H1 (cell line): ENCODE measurements around the gene LY6G6C. TPM values are rescaled to one million over a fixed set of nuclear protein-coding genes. Genes with fewer than 3 reads are reported as not detected.
A peak's percentile ranks its signal among the peaks of the same experiment; 100 is the strongest.

Experiments used
- CTCF ChIA-PET: fragments of 300-600 bp; sonication (Branson Sonifier 250); formaldehyde crosslinking; loops from one replicate; lab custom pipeline; 2021; ENCODE audit not compliant: partially characterized antibody; lab: Charles Lee
- POLR2A ChIA-PET: fragments of 300-600 bp; sonication (Branson Sonifier 250); formaldehyde crosslinking; loops from one replicate; lab custom pipeline; 2021; ENCODE audit warnings: inconsistent platforms; ENCODE audit not compliant: partially characterized antibody; lab: Charles Lee
- DNase-seq, 2 experiments: peaks; one replicate each; pipeline versions ENCODE4 v3.0.0 to v3.0.0-alpha.2; 2010 to 2022; ENCODE audit warnings: low spot score in 2 of 2, low read depth in 1 of 2, mixed read lengths in 1 of 2
- FAIRE-seq: peaks from 2 replicates; lab custom pipeline; 2011; peaks lifted over from hg19 to GRCh38; lab: Jason Lieb, UNC
- H2AFZ ChIP-seq: 2 replicates; pipeline ENCODE4 v1.8.1; 2012; ENCODE audit warnings: low read length, inconsistent platforms
- H2AK5ac ChIP-seq: 2 replicates; pipeline ENCODE4 v1.6.1; 2013; ENCODE audit warnings: low read depth, low read length
- H2BK120ac ChIP-seq: replicated peaks from 2 replicates; pipeline ENCODE3; 2013; ENCODE audit warnings: low read depth, low read length, inconsistent platforms
- H2BK12ac ChIP-seq: 2 replicates; pipeline ENCODE4 v1.6.1; 2013; ENCODE audit warnings: low read depth, low read length
- H2BK15ac ChIP-seq: 2 replicates; pipeline ENCODE4 v1.6.1; 2013; ENCODE audit warnings: low read length
- H2BK20ac ChIP-seq: 2 replicates; pipeline ENCODE4 v1.6.1; 2013; ENCODE audit warnings: low read length
- H2BK5ac ChIP-seq: 2 replicates; pipeline ENCODE4 v1.6.1; 2013; ENCODE audit warnings: low read depth, low read length
- H3K14ac ChIP-seq: 2 replicates; pipeline ENCODE4 v1.6.1; 2013; ENCODE audit warnings: inconsistent platforms; ENCODE audit not compliant: insufficient read length
- H3K18ac ChIP-seq: 2 replicates; pipeline ENCODE4 v1.6.1; 2013; ENCODE audit warnings: low read length; ENCODE audit errors: extremely low read depth
- H3K23ac ChIP-seq: 2 replicates; pipeline ENCODE4 v1.6.1; 2013; ENCODE audit warnings: inconsistent platforms; ENCODE audit not compliant: insufficient read length
- H3K23me2 ChIP-seq: 2 replicates; pipeline ENCODE4 v1.6.1; 2013; ENCODE audit warnings: low read depth, low read length
- H3K27ac ChIP-seq: 2 replicates; pipeline ENCODE4 v1.6.1; 2011; ENCODE audit warnings: low read depth, low read length, inconsistent platforms
- H3K27me3 ChIP-seq, 4 experiments: replicated peaks in 1 of 4; 1 replicate in 1 of 4; 2 replicates in 3 of 4; pipeline versions ENCODE4 v1.6.1 to v1.8.1; 2011 to 2013; ENCODE audit warnings: low read length in 3 of 4, mild to moderate bottlenecking in 3 of 4, inconsistent platforms in 2 of 4, mixed read lengths in 2 of 4, moderate library complexity in 1 of 4; ENCODE audit not compliant: control insufficient read depth in 3 of 4, insufficient read depth in 3 of 4; ENCODE audit errors: extremely low read depth in 1 of 4
- H3K36me3 ChIP-seq, 4 experiments: 2 replicates each; pipeline versions ENCODE4 v1.6.1 to v1.8.1; 2011 to 2013; ENCODE audit warnings: mild to moderate bottlenecking in 4 of 4, low read length in 3 of 4, moderate library complexity in 2 of 4, control low read depth in 1 of 4, inconsistent platforms in 1 of 4; ENCODE audit not compliant: insufficient read depth in 4 of 4, control insufficient read depth in 2 of 4
- H3K4ac ChIP-seq: replicated peaks from 2 replicates; pipeline ENCODE3; 2013; ENCODE audit warnings: low read length, low read depth, mixed read lengths, inconsistent platforms; ENCODE audit not compliant: insufficient read length
- H3K4me1 ChIP-seq, 4 experiments: replicated peaks in 1 of 4; 1 replicate in 1 of 4; 2 replicates in 3 of 4; pipeline versions ENCODE4 v1.6.1 to v1.8.1; 2011 to 2013; ENCODE audit warnings: low read length in 3 of 4, inconsistent platforms in 2 of 4, mixed read lengths in 1 of 4; ENCODE audit not compliant: insufficient read depth in 4 of 4, control insufficient read depth in 3 of 4
- H3K4me2 ChIP-seq, 2 experiments: 2 replicates each; pipeline versions ENCODE4 v1.6.1 to v1.8.1; 2011 to 2013; ENCODE audit warnings: low read depth in 2 of 2, low read length in 2 of 2, control low read depth in 1 of 2, inconsistent platforms in 1 of 2, mild to moderate bottlenecking in 1 of 2; ENCODE audit not compliant: insufficient read depth in 1 of 2
- H3K4me3 ChIP-seq, 4 experiments: fragments of 200-600, 300-600 bp in 1 of 4; sonication (generic), shearing (Covaris generic), sonication (Bioruptor Twin) in 1 of 4; 2 replicates each; pipeline versions ENCODE4 v1.5.1 to v1.8.1; 2011 to 2016; ENCODE audit warnings: low read length in 4 of 4, low read depth in 3 of 4, control low read depth in 2 of 4, inconsistent platforms in 2 of 4, mild to moderate bottlenecking in 2 of 4, mixed read lengths in 1 of 4, moderate library complexity in 1 of 4; ENCODE audit not compliant: insufficient read depth in 2 of 4; ENCODE audit errors: extremely low read depth in 1 of 4
- H3K56ac ChIP-seq: replicated peaks from 2 replicates; pipeline ENCODE3; 2013; ENCODE audit warnings: low read depth, mild to moderate bottlenecking, mixed read lengths, low read length, inconsistent platforms; ENCODE audit not compliant: insufficient read length
- H3K79me1 ChIP-seq: 2 replicates; pipeline ENCODE4 v1.6.1; 2013; ENCODE audit warnings: low read depth, low read length, control low read depth
- H3K79me2 ChIP-seq, 2 experiments: 2 replicates each; pipeline versions ENCODE4 v1.6.1 to v1.8.1; 2012 to 2013; ENCODE audit warnings: low read length in 2 of 2, mild to moderate bottlenecking in 2 of 2, inconsistent platforms in 1 of 2; ENCODE audit not compliant: insufficient read depth in 2 of 2, control insufficient read depth in 1 of 2
- H3K9ac ChIP-seq, 4 experiments: replicated peaks in 1 of 4; 1 replicate in 1 of 4; 2 replicates in 3 of 4; pipeline versions ENCODE4 v1.6.1 to v1.8.1; 2011 to 2013; ENCODE audit warnings: low read depth in 3 of 4, low read length in 3 of 4, control low read depth in 2 of 4, mild to moderate bottlenecking in 2 of 4, moderate library complexity in 2 of 4, inconsistent platforms in 1 of 4; ENCODE audit errors: extremely low read depth in 1 of 4
- H3K9me3 ChIP-seq, 2 experiments: 2 replicates each; pipeline versions ENCODE4 v1.6.1 to v1.8.1; 2012 to 2013; ENCODE audit warnings: mild to moderate bottlenecking in 2 of 2, moderate library complexity in 2 of 2, control low read depth in 1 of 2, inconsistent platforms in 1 of 2, low read depth in 1 of 2, low read length in 1 of 2, mixed read lengths in 1 of 2; ENCODE audit not compliant: insufficient read depth in 2 of 2
- H4K20me1 ChIP-seq, 2 experiments: replicated peaks in 1 of 2; 2 replicates each; pipeline versions ENCODE3 to v1.8.1; 2011 to 2013; ENCODE audit warnings: inconsistent platforms in 2 of 2, low read length in 2 of 2, mild to moderate bottlenecking in 1 of 2; ENCODE audit not compliant: insufficient read depth in 2 of 2, control insufficient read depth in 1 of 2
- H4K5ac ChIP-seq: 2 replicates; pipeline ENCODE4 v1.6.1; 2013; ENCODE audit warnings: low read length, low read depth, mixed read lengths, inconsistent platforms; ENCODE audit not compliant: insufficient read length
- H4K8ac ChIP-seq: 2 replicates; pipeline ENCODE4 v1.8.0; 2013; ENCODE audit warnings: mild to moderate bottlenecking, moderate library complexity, low read length, inconsistent platforms; ENCODE audit not compliant: insufficient read depth; ENCODE audit errors: extremely low read depth
- H4K91ac ChIP-seq: replicated peaks from 2 replicates; pipeline ENCODE3; 2013; ENCODE audit warnings: low read length, mixed read lengths, inconsistent platforms; ENCODE audit not compliant: insufficient read length
- BCL11A ChIP-seq, 2 experiments: IDR thresholded peaks; one replicate each; pipeline ENCODE4 v1.6.1; 2011; ENCODE audit warnings: low read depth in 2 of 2, low read length in 2 of 2, mild to moderate bottlenecking in 2 of 2
- JUN ChIP-seq: IDR thresholded peaks from 2 replicates; pipeline ENCODE4 v1.6.1; 2011; ENCODE audit warnings: low read depth, mild to moderate bottlenecking, improper control_type of control experiment, low read length
- KDM1A ChIP-seq: fragments of 200-600, 300-600 bp; sonication (generic); IDR thresholded peaks from 2 replicates; pipeline ENCODE4 v1.7.1; 2016; ENCODE audit warnings: mild to moderate bottlenecking, low read length, borderline replicate concordance
- WGBS, 2 experiments: shearing (Covaris generic) in 1 of 2; methylation state at CpG; one replicate each; pipeline versions ENCODE4 v1.1.6 to v1.1.7; 2013 to 2015; ENCODE audit warnings: low lambda C conversion rate in 2 of 2, mixed read lengths in 2 of 2, inconsistent platforms in 1 of 2, low coverage in 1 of 2, missing lambda C conversion rate in 1 of 2; ENCODE audit not compliant: insufficient replicate concordance in 2 of 2, insufficient coverage in 1 of 2, insufficient read length in 1 of 2; ENCODE audit errors: extremely low coverage in 1 of 2, missing lambda C conversion rate in 1 of 2; 5-methylcytosine and 5-hydroxymethylcytosine counted together
- polyA plus RNA-seq, 7 experiments: library from polyadenylated mRNA; depleted of rRNA in 3 of 7; stranded (reverse) in 5 of 7; unstranded in 2 of 7; fragments of >200 nt in 5 of 7; fragments of 200-250 nt in 2 of 7; gene quantifications; 1 replicate in 5 of 7; 2 replicates in 1 of 7; 4 replicates in 1 of 7; pipeline versions ENCODE4 v1.2.1 to v1.2.3, GENCODE V29; 2011 to 2013; ENCODE audit warnings: missing spikeins in 2 of 7, mixed read lengths in 2 of 7
- total RNA-seq: library from RNA; stranded (reverse); fragmentation: NEBNext Ultra II Directional; extraction: Animal tissue kit (Norgen Biotek cat#: 25700); gene quantifications from 2 replicates; pipeline ENCODE4 v1.2.1, GENCODE V29; 2021

LY6G6C gene
- total and polyA plus RNA-seq, 2 of the 8 experiments (the other 6 are each of a cell fraction or from before 2014, with no cell fraction given) = 0.23 TPM; not detected in 1

DNA sequence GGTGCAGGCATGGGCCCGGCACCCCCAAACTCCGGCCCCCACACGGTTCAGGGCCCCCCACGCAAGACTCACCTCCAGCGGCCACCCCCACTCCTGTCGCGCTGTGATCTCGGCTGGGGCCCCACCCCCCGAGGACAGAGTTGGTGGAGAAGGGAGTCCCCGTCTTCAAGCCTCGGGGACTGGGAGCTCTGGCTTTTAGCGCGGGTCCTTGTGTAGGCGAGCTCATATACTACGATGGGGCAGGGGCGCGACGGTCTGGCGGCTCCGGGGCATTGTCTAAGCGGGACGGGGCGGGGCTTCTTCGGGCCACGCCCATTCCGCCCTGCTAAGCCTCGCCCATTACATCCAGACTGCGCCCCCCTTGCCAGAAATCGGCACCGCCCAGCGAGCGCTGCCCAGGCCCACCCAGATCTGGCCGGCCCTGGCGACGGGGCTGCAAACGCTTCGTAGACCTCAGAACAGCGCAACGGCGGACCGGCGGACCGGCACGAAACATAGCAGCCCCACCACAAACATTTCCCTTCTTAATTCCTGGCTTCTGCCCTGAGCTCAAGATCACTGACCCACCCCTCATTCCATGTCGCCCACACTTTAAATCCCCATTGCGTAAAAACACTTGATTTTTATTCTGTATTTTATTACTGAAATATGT lies 8.6 kb upstream of the LY6G6C start:
- DNase-seq (peak; percentile 84 to 96), FAIRE-seq (no peak)
- Histone ChIP-seq H2AFZ (no peak overlapping the region), H3K4ac (peak overlapping the region; percentile 63), H2BK5ac (no peak overlapping the region; the same call in 1 of the 2 replicates), H2BK20ac (no peak overlapping the region), H2BK120ac (no peak overlapping the region), H3K27ac (peak overlapping the region; percentile 49; the same call in 1 of the 2 replicates), H3K4me3 (peak overlapping the region; percentile 56 to 91 (median 83)), H3K23ac (no peak overlapping the region), H2BK15ac (no peak overlapping the region), H3K79me2 (peaks cover 0 to 12% of the 10 kb centered on the region in 2 experiments; a peak in 2 of 4 replicates), H3K56ac (peak overlapping the region; percentile 87), H3K9ac (peak overlapping the region; percentile 62 to 75 (median 71); a peak in 6 of 7 replicates), H4K20me1 (peaks cover 4 to 5% of the 10 kb centered on the region in 2 experiments), H3K79me1 (peaks cover 11% of the 10 kb centered on the region; the same call in 1 of the 2 replicates), H2BK12ac (0 out of 2 replicates have a peak overlapping the region, but pooled peaks have one; percentile 92), H3K14ac (no peak overlapping the region), H3K36me3 (peaks cover 10 to 40% (median 33%) of the 10 kb centered on the region in 4 experiments), H4K5ac (peak overlapping the region; percentile 84), H3K4me1 (peaks cover 10 to 19% (median 11%) of the 10 kb centered on the region in 4 experiments), H3K18ac (no peak overlapping the region; the same call in 1 of the 2 replicates), H3K4me2 (peak overlapping the region; percentile 31 to 90), H4K8ac (peak overlapping the region; percentile 86; the same call in 1 of the 2 replicates), H3K9me3 (no peaks in the 10 kb centered on the region), H4K91ac (peak overlapping the region; percentile 27), H3K23me2 (peaks cover 6% of the 10 kb centered on the region; the same call in 1 of the 2 replicates), H2AK5ac (no peak overlapping the region), H3K27me3 (no peaks in the 10 kb centered on the region)
- ChIA-PET CTCF (interaction anchor here (0.6 to 8.9 kb wide), 31 partner anchors 10 to 230 kb away, joined by 3 to 89 read pairs (median 5); partner anchors contain the start of genes ABHD16A, C6orf47, LSM2 and LY6G5C), POLR2A (interaction anchor here (0.6 to 4.2 kb wide), 38 partner anchors 9 to 1242 kb away, joined by 3 to 57 read pairs (median 5); partner anchors contain the start of genes ABHD16A, ATP6V1G2, BAG6 and C6orf47)
- 6% methylated on average over 40 of the region's 46 CpGs; no CpG with 5 or more reads in 1 of the 2 experiments for WGBS, 2 experiments
- no peak for TF ChIP-seq BCL11A (IDR thresholded peaks at IDR 0.05; ENCODE audit: low read depth in 2 of 2, low read length in 2 of 2)
- TF ChIP-seq KDM1A = no peak
- TF ChIP-seq JUN = no peak
